ENCODE measurements around the gene NEURL3.

NEURL3 gene

DNA sequence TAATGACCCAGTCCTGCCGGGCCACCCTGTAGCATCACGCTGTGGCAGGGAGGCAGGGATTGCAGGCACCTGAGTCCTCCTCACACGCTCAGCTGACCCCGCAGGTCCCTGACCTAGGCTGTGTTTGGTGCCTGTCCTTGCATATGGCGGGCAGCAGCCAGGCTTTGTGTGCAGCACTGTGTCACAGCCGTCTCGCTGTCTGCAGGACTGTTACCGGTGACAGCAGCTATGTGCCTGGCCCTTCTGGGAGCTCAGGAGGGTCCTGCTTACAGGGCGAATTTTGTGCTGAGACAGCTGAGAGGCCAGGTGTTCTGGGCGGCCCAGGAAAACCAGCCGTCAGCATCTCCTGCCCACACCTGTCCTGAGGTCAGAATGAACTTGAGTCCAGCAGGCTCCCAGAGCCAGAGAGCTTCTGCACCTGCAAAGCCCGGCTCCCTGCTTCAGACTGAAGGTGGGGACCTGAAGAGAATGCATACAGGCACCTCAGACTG, 21.0 kb upstream of the NEURL3 start:
- TF ChIP-seq CTCF (IDR thresholded peaks at IDR 0.05; ENCODE audit: insufficient read depth, missing control alignments), result no peak
- DNase-seq (ENCODE audit: insufficient read length, low spot score), result no peak
- FAIRE-seq, result no peak

DNA sequence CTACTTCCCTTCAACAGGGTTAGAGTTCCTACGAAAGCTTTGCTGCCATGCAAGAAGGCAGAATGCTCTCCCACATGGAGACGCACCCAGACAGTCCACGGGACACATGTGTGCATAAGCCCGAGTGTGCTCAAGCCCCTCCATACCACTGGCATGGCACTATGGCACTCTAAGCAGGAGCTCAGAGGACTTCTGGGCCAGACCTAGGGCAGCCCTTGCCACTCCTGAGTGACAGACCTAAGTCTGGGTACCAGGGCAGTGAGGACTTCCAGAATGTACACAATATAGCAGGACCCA, 20.0 kb upstream of the NEURL3 start:
- no peak for DNase-seq (ENCODE audit: insufficient read length, low spot score)
- FAIRE-seq, result no peak

DNA sequence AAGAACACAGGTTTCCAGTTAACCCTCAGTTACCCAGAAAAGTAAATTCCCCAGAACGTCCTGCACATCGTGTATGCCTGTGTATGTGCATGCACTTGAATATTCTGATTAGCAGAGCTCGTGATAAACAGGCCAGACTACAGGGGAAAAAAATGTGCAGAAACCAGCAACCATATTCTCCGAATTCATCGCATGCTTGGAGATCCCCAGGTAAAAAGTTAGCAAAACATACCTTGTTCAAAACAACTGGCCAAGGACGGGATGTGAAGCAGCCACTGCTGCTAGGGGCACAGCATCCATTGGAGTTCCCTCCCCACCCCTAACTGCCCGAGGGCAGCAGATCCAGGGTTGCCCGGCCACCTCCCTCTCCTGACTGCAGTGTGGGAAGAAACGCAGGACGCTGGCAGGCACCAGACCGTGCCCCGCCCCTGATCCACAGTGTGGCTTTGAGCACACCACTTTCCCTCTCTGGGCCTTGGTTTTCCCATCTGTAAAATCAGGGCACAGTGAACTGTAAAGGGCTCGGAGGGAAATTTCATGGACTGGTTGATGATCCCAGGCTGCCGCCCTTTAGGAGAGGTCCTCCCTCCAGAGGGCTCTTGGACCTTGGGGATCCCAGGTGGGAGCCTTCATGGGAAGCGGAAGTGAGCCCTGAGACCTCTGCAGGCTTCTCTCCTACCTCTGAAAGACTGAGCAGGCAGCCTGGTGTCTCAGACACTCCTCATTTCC, 19.5 kb upstream of the NEURL3 start:
- no peak for FAIRE-seq
- no peak for DNase-seq (ENCODE audit: insufficient read length, low spot score)
- no peak for TF ChIP-seq CTCF (IDR thresholded peaks at IDR 0.05; ENCODE audit: insufficient read depth, missing control alignments)

More for the DNA sequence above, 20.0 kb upstream of the NEURL3 start:
- no peak for TF ChIP-seq CTCF (IDR thresholded peaks at IDR 0.05; ENCODE audit: insufficient read depth, missing control alignments)

DNA sequence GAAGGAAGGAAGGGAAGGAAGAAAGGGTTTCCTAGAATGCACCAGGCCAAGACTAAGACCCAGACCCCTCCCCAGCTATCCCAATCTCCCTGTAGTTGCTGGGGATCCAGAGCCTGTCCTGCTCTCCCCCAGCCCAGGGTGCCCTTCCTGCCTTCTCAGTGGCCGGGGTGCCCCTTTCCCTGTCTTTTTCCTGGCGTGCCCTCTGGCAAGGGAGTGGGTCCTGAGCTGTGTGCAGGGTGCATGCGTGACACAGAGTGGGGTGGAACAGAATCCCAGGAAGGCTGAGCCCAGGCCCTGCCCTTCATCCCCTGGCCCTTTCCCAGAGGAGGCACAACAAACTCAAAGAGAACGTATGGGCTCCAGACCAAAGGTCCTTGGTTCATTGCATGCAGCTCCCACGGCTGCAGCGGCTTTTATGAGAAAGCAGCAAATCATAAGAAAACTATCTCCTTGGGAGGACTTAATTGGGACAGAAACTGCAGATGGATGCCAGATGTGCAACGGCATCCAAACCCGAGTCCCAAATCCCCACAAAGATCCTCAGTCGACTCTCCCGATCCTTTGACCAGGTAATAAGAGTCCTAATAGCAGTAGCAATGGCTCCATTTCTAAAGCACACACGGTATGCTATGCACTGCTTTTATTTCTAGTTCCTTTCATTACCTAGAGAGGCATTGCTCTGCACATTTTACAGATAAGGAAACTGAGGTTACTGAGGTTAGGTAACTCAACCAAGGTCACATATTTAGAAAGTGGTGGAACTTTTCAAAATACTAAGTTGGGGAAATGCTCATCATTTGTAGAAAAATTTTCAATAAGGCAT, 18.7 kb upstream of the NEURL3 start:
- DNase-seq (ENCODE audit: insufficient read length, low spot score) (no peak), FAIRE-seq (no peak)
- no peak for TF ChIP-seq CTCF (IDR thresholded peaks at IDR 0.05; ENCODE audit: insufficient read depth, missing control alignments)

DNA sequence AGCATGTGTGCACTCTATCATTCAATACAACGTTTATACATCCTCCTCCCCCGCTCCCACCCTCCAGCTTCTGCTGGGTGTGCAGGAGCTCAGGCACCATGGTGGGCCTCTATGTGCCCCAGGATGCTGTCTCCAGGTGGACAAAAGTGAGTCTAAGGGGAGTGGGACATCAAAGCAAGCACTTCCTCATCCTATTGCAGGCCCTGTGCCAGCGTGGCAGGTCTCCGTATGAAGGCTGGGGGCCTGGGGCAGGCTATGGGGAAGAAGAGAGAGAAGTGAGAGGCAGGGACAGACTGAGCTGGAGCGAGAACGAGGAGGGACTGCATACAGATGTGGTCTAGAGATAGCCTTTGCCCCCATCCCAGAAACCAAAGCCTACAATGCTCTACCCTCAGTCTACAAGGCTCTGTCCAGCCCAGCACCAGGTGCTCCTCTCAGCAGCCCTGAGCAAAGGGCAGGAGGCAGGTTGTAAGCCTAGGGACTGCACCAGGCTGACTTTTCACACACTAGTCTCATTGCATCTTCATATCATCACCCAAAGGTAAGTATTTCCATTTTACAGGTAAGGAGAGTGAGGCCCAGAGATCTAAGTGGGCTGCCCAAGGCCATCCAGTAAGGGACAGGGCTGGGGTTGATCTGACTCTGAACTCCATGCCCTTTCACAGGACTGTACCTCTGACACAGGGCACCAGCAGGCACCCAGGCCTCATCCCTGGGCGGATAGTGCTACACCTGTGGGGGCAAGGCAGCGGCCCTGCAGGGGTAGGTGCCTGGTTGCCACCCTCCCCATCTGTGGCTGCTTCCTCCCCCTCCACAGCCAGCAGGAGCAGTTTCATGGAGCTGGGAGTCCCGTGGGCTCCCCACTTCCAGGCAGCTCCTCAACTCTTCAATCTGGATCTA, 17.4 kb upstream of the NEURL3 start:
- TF ChIP-seq CTCF (IDR thresholded peaks at IDR 0.05; ENCODE audit: insufficient read depth, missing control alignments), result no peak
- no peak for FAIRE-seq

GRCh38 chr2:96521219-96521618, 16.1 kb upstream of the NEURL3 start:
- no peak for DNase-seq (ENCODE audit: insufficient read length, low spot score)
- no peak for TF ChIP-seq CTCF (IDR thresholded peaks at IDR 0.05; ENCODE audit: insufficient read depth, missing control alignments)
- no peak for FAIRE-seq

More for the DNA sequence above, 17.4 kb upstream of the NEURL3 start:
- DNase-seq (ENCODE audit: insufficient read length, low spot score), result no peak
